Caco-2 (cell line): Measurements from ENCODE around the gene FRMD4B. TPM values are rescaled to one million over a fixed set of nuclear protein-coding genes. Genes with fewer than 3 reads are reported as not detected.

ENCODE experiments used
- BruUV-seq: library from RNA; stranded (reverse); fragments of 400-500 nt; replicated peaks from 2 replicates; lab custom pipeline; 2021; lab: Mats Ljungman, UMichigan
- CTCF ChIA-PET: fragments of 300-600 bp; sonication (Branson Sonifier 250); formaldehyde crosslinking; loops from one replicate; lab custom pipeline; 2022; ENCODE audit warnings: antibody characterized with exemption; lab: Charles Lee
- POLR2A ChIA-PET: fragments of 300-600 bp; sonication (Branson Sonifier 250); formaldehyde crosslinking; loops from one replicate; lab custom pipeline; 2022; ENCODE audit warnings: antibody characterized with exemption; lab: Charles Lee
- DNase-seq, 2 experiments: peaks; one replicate each; pipeline versions ENCODE4 v3.0.0 to v3.0.0-alpha.2; 2020 to 2022
- H3K27me3 ChIP-seq: replicated peaks from 2 replicates; pipeline ENCODE4 v1.6.0; 2011; ENCODE audit warnings: low read length; ENCODE audit not compliant: control insufficient read depth, insufficient read depth
- H3K36me3 ChIP-seq: 2 replicates; pipeline ENCODE4 v1.5.1; 2011; ENCODE audit warnings: low read length; ENCODE audit not compliant: control insufficient read depth, insufficient read depth
- H3K4me1 ChIP-seq: fragments of 250-450 bp; sonication (Bioruptor Pico); 2 replicates; pipeline ENCODE4 v1.5.1; 2020; ENCODE audit warnings: mild to moderate bottlenecking
- H3K4me3 ChIP-seq: 2 replicates; pipeline ENCODE4 v1.5.1; 2011; ENCODE audit warnings: low read depth, mild to moderate bottlenecking, control low read depth, low read length
- H3K9me3 ChIP-seq: fragments of 250-450 bp; sonication (Bioruptor Pico); 2 replicates; pipeline ENCODE4 v1.5.1; 2020; ENCODE audit warnings: mild to moderate bottlenecking, moderate library complexity
- H3K27ac Mint-ChIP-seq: one replicate; pipeline ENCODE4 v1.8.0; 2022; ENCODE audit warnings: mixed read lengths; ENCODE audit not compliant: unreplicated experiment
- H3K27me3 Mint-ChIP-seq: one replicate; pipeline ENCODE4 v1.8.0; 2022; ENCODE audit warnings: mixed read lengths; ENCODE audit not compliant: insufficient read depth, unreplicated experiment
- H3K36me3 Mint-ChIP-seq: one replicate; pipeline ENCODE4 v1.8.0; 2022; ENCODE audit warnings: mild to moderate bottlenecking, mixed read lengths; ENCODE audit not compliant: insufficient read depth, unreplicated experiment
- H3K4me1 Mint-ChIP-seq: one replicate; pipeline ENCODE4 v1.8.0; 2022; ENCODE audit warnings: low read depth, mixed read lengths; ENCODE audit not compliant: unreplicated experiment
- H3K4me3 Mint-ChIP-seq: one replicate; pipeline ENCODE4 v1.8.0; 2022; ENCODE audit warnings: mild to moderate bottlenecking, moderate library complexity, mixed read lengths; ENCODE audit not compliant: unreplicated experiment
- H3K9me3 Mint-ChIP-seq: one replicate; pipeline ENCODE4 v1.8.0; 2022; ENCODE audit warnings: mixed read lengths; ENCODE audit not compliant: unreplicated experiment
- intact Hi-C: fragments of 100-400 bp; cut with micrococcal nuclease; formaldehyde crosslinking; loops from one replicate; pipeline ENCODE4 v1.10.0; 2022; ENCODE audit not compliant: unreplicated experiment
- total RNA-seq: library from RNA; stranded (reverse); gene quantifications from 2 replicates; pipeline ENCODE4 v1.2.3, GENCODE V29; 2022
- TF ChIP-seq, protein P1 (sequence below), 2 experiments: fragments of 200-600 bp in 1 of 2; IDR thresholded peaks; 1 replicate in 1 of 2; 2 replicates in 1 of 2; pipeline versions ENCODE4 v1.5.1 to v1.8.0; 2011 to 2022; ENCODE audit warnings: antibody characterized with exemption in 1 of 2, control low read depth in 1 of 2, inconsistent platforms in 1 of 2, low read depth in 1 of 2, low read length in 1 of 2, mild to moderate bottlenecking in 1 of 2, moderate library complexity in 1 of 2; ENCODE audit not compliant: insufficient read depth in 1 of 2, severe bottlenecking in 1 of 2, unreplicated experiment in 1 of 2

Gene FRMD4B
- total RNA-seq, 1 experiment from 2014 or later, result 47.5 TPM

DNA sequence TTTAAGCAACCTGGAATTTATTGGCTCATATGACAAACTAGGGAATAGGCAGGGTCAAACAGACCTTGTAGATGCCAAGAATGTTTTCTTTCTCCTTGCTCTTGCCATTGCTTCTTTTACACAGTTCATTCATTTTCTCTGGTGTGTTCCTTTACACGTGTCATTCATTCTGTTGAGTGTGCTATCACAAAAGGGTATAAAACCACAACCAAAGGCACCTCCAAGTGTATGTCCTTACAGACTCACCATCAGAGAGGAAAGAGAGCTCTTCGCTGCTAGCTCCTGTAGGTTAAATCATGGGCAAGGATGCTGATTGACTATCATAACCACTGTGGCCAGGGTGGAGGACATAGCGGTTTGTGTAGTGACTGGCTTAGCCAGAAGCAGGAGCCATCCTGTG, 19.2 kb upstream of the FRMD4B start:
- Histone ChIP-seq H3K27me3 (no peaks in the 10 kb centered on the region), H3K9me3 (peaks cover 4% of the 10 kb centered on the region), H3K4me1 (peaks cover 14% of the 10 kb centered on the region), H3K36me3 (no peaks in the 10 kb centered on the region), H3K4me3 (no peak overlapping the region)
- ChIA-PET POLR2A (no interaction called here), CTCF (no interaction called here)
- Mint-ChIP-seq H3K27me3 (no peaks in the 10 kb centered on the region), H3K4me1 (peaks cover 8% of the 10 kb centered on the region), H3K9me3 (no peaks in the 10 kb centered on the region), H3K4me3 (no peak overlapping the region), H3K36me3 (no peaks in the 10 kb centered on the region), H3K27ac (no peak overlapping the region)
- intact Hi-C loops, result no loop called here
- BruUV-seq, result no TSS peak
- TF ChIP-seq, protein P1, sequence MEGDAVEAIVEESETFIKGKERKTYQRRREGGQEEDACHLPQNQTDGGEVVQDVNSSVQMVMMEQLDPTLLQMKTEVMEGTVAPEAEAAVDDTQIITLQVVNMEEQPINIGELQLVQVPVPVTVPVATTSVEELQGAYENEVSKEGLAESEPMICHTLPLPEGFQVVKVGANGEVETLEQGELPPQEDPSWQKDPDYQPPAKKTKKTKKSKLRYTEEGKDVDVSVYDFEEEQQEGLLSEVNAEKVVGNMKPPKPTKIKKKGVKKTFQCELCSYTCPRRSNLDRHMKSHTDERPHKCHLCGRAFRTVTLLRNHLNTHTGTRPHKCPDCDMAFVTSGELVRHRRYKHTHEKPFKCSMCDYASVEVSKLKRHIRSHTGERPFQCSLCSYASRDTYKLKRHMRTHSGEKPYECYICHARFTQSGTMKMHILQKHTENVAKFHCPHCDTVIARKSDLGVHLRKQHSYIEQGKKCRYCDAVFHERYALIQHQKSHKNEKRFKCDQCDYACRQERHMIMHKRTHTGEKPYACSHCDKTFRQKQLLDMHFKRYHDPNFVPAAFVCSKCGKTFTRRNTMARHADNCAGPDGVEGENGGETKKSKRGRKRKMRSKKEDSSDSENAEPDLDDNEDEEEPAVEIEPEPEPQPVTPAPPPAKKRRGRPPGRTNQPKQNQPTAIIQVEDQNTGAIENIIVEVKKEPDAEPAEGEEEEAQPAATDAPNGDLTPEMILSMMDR (IDR thresholded peaks at IDR 0.05; ENCODE audit: insufficient read depth in 1 of 2, low read depth in 1 of 2, low read length in 1 of 2, severe bottlenecking in 1 of 2, unreplicated experiment in 1 of 2), result no peak
- no peak for DNase-seq

DNA sequence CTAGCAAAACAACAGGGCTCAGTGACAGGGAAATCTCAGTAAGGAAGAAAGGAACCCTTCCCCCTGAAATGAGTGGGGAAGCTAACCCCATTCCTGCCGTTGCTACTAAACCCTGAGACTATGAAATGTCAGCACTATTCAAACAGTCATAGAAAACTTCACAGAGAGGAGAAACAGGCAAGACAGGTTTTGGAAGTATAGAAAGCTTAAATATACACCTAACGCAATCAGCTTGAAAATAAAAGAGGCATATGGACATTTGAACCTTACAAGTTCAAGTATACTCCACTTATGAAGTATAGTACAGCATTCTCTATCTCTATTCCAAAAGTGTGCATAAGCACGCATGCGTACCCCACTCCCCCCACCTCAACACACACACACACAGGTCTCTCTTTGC, 17.6 kb upstream of the FRMD4B start:
- Histone ChIP-seq H3K4me1 (peaks cover 14% of the 10 kb centered on the region), H3K27me3 (no peaks in the 10 kb centered on the region), H3K9me3 (peaks cover 4% of the 10 kb centered on the region), H3K4me3 (no peak overlapping the region), H3K36me3 (no peaks in the 10 kb centered on the region)
- Mint-ChIP-seq H3K27ac (no peak overlapping the region), H3K9me3 (no peaks in the 10 kb centered on the region), H3K4me1 (peaks cover 8% of the 10 kb centered on the region), H3K4me3 (no peak overlapping the region), H3K27me3 (no peaks in the 10 kb centered on the region), H3K36me3 (no peaks in the 10 kb centered on the region)
- intact Hi-C loops, result no loop called here
- no TSS peak for BruUV-seq
- TF ChIP-seq, protein P1 (IDR thresholded peaks at IDR 0.05; ENCODE audit: insufficient read depth in 1 of 2, low read depth in 1 of 2, low read length in 1 of 2, severe bottlenecking in 1 of 2, unreplicated experiment in 1 of 2), result no peak
- ChIA-PET POLR2A (no interaction called here), CTCF (no interaction called here)
- peak in 1 of 2 experiments; percentile 53 for DNase-seq

DNA sequence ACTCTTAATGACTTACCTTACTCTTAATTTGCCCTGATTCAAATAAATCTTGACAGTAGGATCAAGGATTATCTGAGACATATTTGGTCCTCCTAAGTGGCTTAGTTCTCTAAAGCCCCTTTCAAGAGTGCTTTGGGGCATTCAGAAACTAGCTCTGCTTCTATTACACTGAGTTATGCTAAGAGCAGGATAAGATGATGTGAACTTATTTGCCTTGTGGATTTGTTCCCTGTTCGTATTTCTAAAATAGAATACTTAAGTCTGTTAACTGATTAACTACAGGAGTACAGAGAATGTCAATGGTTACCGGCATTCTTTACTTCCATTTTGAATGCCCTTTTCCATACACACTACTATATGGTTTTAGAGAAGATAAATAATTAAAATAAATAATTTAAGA, 14.8 kb upstream of the FRMD4B start:
- Mint-ChIP-seq H3K27ac (no peak overlapping the region), H3K4me3 (no peak overlapping the region), H3K36me3 (no peaks in the 10 kb centered on the region), H3K27me3 (no peaks in the 10 kb centered on the region), H3K9me3 (no peaks in the 10 kb centered on the region), H3K4me1 (peaks cover 8% of the 10 kb centered on the region)
- Histone ChIP-seq H3K4me3 (no peak overlapping the region), H3K9me3 (peaks cover 7% of the 10 kb centered on the region), H3K27me3 (no peaks in the 10 kb centered on the region), H3K4me1 (peaks cover 14% of the 10 kb centered on the region), H3K36me3 (no peaks in the 10 kb centered on the region)
- TF ChIP-seq, protein P1 (IDR thresholded peaks at IDR 0.05; ENCODE audit: insufficient read depth in 1 of 2, low read depth in 1 of 2, low read length in 1 of 2, severe bottlenecking in 1 of 2, unreplicated experiment in 1 of 2), result no peak
- no TSS peak for BruUV-seq
- CTCF ChIA-PET, result no interaction called here
- POLR2A ChIA-PET, result no interaction called here
- no peak for DNase-seq
- intact Hi-C loops, result no loop called here
